GM10266 (cell line): ENCODE data around the gene MFSD6L.
A peak's percentile ranks its signal among the peaks of the same experiment; 100 is the strongest.

Experiments used
- DNase-seq: peaks from one replicate; pipeline ENCODE4 v3.0.0; 2012; ENCODE audit errors: extremely low spot score
- CTCF ChIP-seq: IDR thresholded peaks from 2 replicates; pipeline ENCODE4 v1.5.1; 2012; ENCODE audit warnings: mild to moderate bottlenecking, low read depth; ENCODE audit not compliant: control insufficient read depth, insufficient read depth; ENCODE audit errors: missing control alignments

Gene MFSD6L

GRCh38 chr17:8832711-8833352 is 33.7 kb upstream of the MFSD6L start:
- TF ChIP-seq CTCF: peak; percentile 60
- DNase-seq: no peak

DNA sequence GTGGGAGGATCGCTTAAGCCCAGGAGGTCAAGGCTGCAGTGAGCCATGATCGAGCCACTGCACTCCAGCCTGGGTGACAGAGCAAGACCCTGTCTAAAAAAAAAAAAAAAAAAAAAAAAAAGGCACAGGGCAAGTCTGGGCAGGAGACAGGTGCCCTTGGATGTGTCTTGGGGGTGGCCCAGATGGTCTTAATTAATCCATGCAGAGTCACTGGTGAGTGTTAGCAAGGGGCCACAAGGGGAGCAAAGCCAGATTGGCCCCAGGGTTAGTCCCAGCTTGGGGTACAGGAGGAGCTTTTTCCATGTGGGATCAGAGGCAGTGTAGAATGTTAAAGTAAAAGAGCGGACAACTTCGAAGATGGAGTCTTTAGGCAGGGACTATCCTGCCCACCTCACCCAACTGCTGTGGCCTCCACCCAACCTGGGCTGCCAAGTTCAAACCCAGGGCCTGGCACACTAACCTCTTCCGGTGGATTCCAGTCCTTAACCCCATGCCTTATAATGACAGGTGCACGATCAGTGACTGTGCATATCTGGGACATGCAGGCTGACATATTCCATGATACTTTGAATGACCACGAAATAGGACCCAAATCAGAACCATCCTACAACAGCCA is 32.2 kb upstream of the MFSD6L start:
- DNase-seq: no peak
- no peak for TF ChIP-seq CTCF

DNA sequence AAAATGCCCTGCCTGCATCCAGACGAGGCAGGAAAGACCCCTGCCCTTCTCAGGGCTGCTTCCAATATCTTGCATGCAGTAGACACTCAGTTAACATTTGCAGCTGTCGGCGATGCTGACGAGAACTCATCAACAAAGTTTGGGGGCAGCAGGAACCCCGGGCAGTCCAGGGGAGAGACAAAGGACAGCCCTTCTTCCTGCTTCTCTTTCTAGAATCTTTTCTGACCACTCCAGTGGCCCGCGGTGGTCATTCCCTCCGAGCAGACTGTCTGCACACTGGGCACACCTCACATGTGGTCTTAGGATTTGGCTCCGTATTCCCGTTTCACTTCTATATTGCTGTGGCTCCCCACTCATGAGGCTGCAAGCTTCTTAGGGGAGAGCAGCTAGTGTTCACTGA is 31.0 kb upstream of the MFSD6L start:
- no peak for TF ChIP-seq CTCF

DNA sequence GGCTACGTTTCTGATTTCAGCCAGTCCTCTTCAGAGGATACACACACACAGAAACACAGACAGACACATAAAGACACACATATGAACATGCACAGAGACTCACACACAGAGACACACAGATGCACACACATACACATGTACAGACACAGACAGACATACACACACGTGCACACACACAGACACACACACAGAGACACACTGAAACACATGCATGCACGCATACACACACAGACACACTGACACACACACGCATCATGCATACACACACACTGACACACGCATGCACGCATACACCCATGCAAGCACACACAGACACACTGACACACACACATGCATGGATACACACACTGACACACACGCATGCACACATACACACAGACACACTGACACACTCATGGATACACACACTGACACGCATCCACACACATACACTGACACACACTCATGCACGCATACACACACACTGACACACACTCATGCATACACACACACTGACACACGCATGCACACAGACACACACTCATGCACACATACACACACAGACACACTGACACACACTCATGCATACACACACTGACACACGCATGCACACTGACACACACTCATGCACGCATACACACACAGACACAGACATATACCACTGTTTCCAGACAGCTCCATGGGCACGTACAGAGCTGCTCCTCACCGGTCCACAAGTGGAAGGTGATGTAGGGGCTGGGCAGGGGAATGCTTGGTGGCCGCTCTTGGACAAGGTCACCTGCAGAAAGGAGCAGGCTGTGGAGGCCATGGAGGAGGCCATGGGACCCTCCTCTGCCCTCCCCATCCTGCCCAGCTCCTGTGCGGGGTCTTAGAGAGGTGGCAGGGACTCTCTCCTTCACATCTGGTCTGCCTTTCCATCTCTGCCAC is 30.1 kb upstream of the MFSD6L start:
- DNase-seq: peak; percentile 17
- no peak for TF ChIP-seq CTCF

More for the DNA sequence above, 31.0 kb upstream of the MFSD6L start:
- DNase-seq: peak; percentile 5

DNA sequence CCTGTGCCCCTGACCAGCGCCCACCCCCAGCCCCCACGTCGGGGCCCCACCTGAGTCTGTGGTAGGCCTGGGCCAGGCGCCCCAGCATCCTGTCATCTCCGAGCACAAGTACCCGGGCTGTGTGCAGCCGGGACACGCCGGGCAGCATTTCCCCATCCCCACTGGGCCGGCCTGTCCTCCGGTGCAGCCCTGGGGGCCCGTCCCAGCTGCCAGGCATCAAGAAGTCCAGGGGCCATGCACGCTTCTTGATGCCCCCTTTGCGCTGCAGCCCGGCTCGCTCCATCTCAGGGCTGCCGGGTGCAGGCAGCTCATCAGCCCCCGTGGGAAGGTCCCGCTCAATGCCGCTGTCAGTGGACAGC is 29.3 kb upstream of the MFSD6L start:
- TF ChIP-seq CTCF: no peak

DNA sequence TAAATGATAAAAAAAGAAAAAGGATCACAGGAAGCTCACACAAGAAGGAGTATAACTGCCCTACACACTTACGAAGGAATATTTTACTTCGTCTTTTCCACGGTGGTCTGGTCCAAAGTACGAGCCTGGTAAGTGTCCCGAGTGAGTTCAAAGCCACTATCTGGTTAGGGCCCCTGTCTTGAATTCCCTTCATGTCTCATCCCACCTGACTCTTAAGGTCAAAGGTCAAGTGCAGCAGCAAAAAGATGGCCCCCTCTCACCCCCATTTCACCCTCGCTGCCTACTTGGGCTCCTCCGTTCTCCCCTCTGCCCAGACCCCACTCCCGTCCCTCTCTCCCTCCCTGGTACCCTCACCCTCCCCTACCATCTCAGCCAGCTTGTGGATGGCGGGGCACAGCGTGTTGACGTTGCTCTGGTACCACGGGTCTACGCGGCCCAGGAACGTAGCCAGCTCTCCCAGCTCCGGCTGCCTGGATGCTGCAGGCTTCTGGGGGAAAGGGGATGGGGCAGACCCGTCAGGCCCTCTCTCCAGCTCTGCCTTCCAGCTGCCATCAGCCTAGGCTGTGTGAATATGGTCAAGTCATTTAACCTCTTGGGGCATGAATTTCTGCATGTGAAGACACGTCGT is 27.8 kb upstream of the MFSD6L start:
- DNase-seq: no peak
- no peak for TF ChIP-seq CTCF

More for the DNA sequence above, 29.3 kb upstream of the MFSD6L start:
- DNase-seq: no peak

GRCh38 chr17:8825802-8826201 is 26.6 kb upstream of the MFSD6L start:
- TF ChIP-seq CTCF: no peak
- DNase-seq: no peak
